WTC11 (cell line): ENCODE measurements around the gene YDJC.
"Not testable (repeated sequence)": the region's sequence is repeated elsewhere in the genome, so short reads cannot be mapped to it uniquely, and the experiment has no call there.

Experiments
- ATF1 ChIP-seq: sonication (generic); formaldehyde crosslinking; IDR thresholded peaks from 2 replicates; pipeline ENCODE4 v1.8.1; 2023; ENCODE audit warnings: mild to moderate bottlenecking, moderate library complexity, missing genetic modification reagents
- ATF3 ChIP-seq: sonication (generic); formaldehyde crosslinking; conservative IDR thresholded peaks from 2 replicates; pipeline ENCODE4 v1.8.1; 2022; ENCODE audit warnings: mild to moderate bottlenecking, missing genetic modification reagents
- CREB1 ChIP-seq: sonication (generic); formaldehyde crosslinking; IDR thresholded peaks from 2 replicates; pipeline ENCODE4 v1.8.0; 2023; ENCODE audit warnings: mild to moderate bottlenecking, missing genetic modification reagents
- CREM ChIP-seq: sonication (generic); formaldehyde crosslinking; IDR thresholded peaks from 2 replicates; pipeline ENCODE4 v1.8.1; 2022; ENCODE audit warnings: mild to moderate bottlenecking, missing genetic modification reagents, moderate library complexity
- CTCF ChIP-seq: fragments of 200-600 bp; IDR thresholded peaks from 2 replicates; pipeline ENCODE4 v1.8.0; 2022; ENCODE audit warnings: antibody characterized with exemption
- KAT7 ChIP-seq: sonication (generic); formaldehyde crosslinking; IDR thresholded peaks from 2 replicates; pipeline ENCODE4 v1.8.1; 2023; ENCODE audit warnings: missing genetic modification reagents, mild to moderate bottlenecking, borderline replicate concordance
- MXD4 ChIP-seq: fragments of 250-450 bp; sonication (Bioruptor Pico); IDR thresholded peaks from 2 replicates; pipeline ENCODE4 v1.8.0; 2021; ENCODE audit warnings: mild to moderate bottlenecking, moderate library complexity, borderline replicate concordance
- RELA ChIP-seq: sonication (generic); formaldehyde crosslinking; IDR thresholded peaks from 2 replicates; pipeline ENCODE4 v1.8.1; 2022; ENCODE audit warnings: missing genetic modification reagents, mild to moderate bottlenecking, borderline replicate concordance
- USF2 ChIP-seq: sonication (generic); formaldehyde crosslinking; IDR thresholded peaks from 2 replicates; pipeline ENCODE4 v1.8.1; 2023; ENCODE audit warnings: mild to moderate bottlenecking, missing genetic modification reagents, moderate library complexity
- ZMAT4 ChIP-seq: fragments of 250-450 bp; sonication (Bioruptor Pico); IDR thresholded peaks from 2 replicates; pipeline ENCODE4 v1.9.0; 2021; ENCODE audit warnings: mild to moderate bottlenecking
- ZNF416 ChIP-seq: fragments of 250-450 bp; sonication (Bioruptor Pico); IDR thresholded peaks from 2 replicates; pipeline ENCODE4 v1.9.0; 2021; ENCODE audit warnings: mild to moderate bottlenecking, inconsistent platforms
- TF ChIP-seq, protein P1 (sequence below): sonication (generic); formaldehyde crosslinking; IDR thresholded peaks from 2 replicates; pipeline ENCODE4 v1.8.1; 2023; ENCODE audit warnings: mild to moderate bottlenecking, missing genetic modification reagents, moderate library complexity
- TF ChIP-seq, protein P2 (sequence below): sonication (generic); formaldehyde crosslinking; IDR thresholded peaks from 2 replicates; pipeline ENCODE4 v1.8.0; 2022; ENCODE audit warnings: missing genetic modification reagents
- TF ChIP-seq, protein P3 (sequence below): sonication (generic); formaldehyde crosslinking; IDR thresholded peaks from 2 replicates; pipeline ENCODE4 v1.8.1; 2022; ENCODE audit warnings: low read depth, missing genetic modification reagents, borderline replicate concordance

- TF ChIP-seq CTCF; ZMAT4 (CRISPR knock-in tag); USF2 (CRISPR knock-in tag); MXD4 (CRISPR knock-in tag); ATF3 (CRISPR knock-in tag); CREM (CRISPR knock-in tag); RELA (CRISPR knock-in tag); ATF1; ZNF416 (CRISPR knock-in tag); CREB1 (CRISPR knock-in tag); KAT7: not testable (repeated sequence)
- TF ChIP-seq, protein P1, sequence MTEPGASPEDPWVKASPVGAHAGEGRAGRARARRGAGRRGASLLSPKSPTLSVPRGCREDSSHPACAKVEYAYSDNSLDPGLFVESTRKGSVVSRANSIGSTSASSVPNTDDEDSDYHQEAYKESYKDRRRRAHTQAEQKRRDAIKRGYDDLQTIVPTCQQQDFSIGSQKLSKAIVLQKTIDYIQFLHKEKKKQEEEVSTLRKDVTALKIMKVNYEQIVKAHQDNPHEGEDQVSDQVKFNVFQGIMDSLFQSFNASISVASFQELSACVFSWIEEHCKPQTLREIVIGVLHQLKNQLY (CRISPR knock-in tag), result not testable (repeated sequence)
- TF ChIP-seq, protein P2, sequence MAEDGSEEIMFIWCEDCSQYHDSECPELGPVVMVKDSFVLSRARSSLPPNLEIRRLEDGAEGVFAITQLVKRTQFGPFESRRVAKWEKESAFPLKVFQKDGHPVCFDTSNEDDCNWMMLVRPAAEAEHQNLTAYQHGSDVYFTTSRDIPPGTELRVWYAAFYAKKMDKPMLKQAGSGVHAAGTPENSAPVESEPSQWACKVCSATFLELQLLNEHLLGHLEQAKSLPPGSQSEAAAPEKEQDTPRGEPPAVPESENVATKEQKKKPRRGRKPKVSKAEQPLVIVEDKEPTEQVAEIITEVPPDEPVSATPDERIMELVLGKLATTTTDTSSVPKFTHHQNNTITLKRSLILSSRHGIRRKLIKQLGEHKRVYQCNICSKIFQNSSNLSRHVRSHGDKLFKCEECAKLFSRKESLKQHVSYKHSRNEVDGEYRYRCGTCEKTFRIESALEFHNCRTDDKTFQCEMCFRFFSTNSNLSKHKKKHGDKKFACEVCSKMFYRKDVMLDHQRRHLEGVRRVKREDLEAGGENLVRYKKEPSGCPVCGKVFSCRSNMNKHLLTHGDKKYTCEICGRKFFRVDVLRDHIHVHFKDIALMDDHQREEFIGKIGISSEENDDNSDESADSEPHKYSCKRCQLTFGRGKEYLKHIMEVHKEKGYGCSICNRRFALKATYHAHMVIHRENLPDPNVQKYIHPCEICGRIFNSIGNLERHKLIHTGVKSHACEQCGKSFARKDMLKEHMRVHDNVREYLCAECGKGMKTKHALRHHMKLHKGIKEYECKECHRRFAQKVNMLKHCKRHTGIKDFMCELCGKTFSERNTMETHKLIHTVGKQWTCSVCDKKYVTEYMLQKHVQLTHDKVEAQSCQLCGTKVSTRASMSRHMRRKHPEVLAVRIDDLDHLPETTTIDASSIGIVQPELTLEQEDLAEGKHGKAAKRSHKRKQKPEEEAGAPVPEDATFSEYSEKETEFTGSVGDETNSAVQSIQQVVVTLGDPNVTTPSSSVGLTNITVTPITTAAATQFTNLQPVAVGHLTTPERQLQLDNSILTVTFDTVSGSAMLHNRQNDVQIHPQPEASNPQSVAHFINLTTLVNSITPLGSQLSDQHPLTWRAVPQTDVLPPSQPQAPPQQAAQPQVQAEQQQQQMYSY (CRISPR knock-in tag), result not testable (repeated sequence)
- TF ChIP-seq, protein P3, sequence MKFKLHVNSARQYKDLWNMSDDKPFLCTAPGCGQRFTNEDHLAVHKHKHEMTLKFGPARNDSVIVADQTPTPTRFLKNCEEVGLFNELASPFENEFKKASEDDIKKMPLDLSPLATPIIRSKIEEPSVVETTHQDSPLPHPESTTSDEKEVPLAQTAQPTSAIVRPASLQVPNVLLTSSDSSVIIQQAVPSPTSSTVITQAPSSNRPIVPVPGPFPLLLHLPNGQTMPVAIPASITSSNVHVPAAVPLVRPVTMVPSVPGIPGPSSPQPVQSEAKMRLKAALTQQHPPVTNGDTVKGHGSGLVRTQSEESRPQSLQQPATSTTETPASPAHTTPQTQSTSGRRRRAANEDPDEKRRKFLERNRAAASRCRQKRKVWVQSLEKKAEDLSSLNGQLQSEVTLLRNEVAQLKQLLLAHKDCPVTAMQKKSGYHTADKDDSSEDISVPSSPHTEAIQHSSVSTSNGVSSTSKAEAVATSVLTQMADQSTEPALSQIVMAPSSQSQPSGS (CRISPR knock-in tag), result not testable (repeated sequence)
Measured at GRCh38 chr22:21609556-21610157, 20.2 kb downstream of the YDJC start.
